Caco-2 (cell line): ENCODE results near the gene FARS2. TPM values are rescaled to one million over a fixed set of nuclear protein-coding genes. Genes with fewer than 3 reads are reported as not detected.

Experiments
- BruUV-seq: library from RNA; stranded (reverse); fragments of 400-500 nt; replicated peaks from 2 replicates; lab custom pipeline; 2021; lab: Mats Ljungman, UMichigan
- CTCF ChIA-PET: fragments of 300-600 bp; sonication (Branson Sonifier 250); formaldehyde crosslinking; loops from one replicate; lab custom pipeline; 2022; ENCODE audit warnings: antibody characterized with exemption; lab: Charles Lee
- POLR2A ChIA-PET: fragments of 300-600 bp; sonication (Branson Sonifier 250); formaldehyde crosslinking; loops from one replicate; lab custom pipeline; 2022; ENCODE audit warnings: antibody characterized with exemption; lab: Charles Lee
- DNase-seq, 2 experiments: peaks; one replicate each; pipeline versions ENCODE4 v3.0.0 to v3.0.0-alpha.2; 2020 to 2022
- H3K27me3 ChIP-seq: replicated peaks from 2 replicates; pipeline ENCODE4 v1.6.0; 2011; ENCODE audit warnings: low read length; ENCODE audit not compliant: control insufficient read depth, insufficient read depth
- H3K36me3 ChIP-seq: 2 replicates; pipeline ENCODE4 v1.5.1; 2011; ENCODE audit warnings: low read length; ENCODE audit not compliant: control insufficient read depth, insufficient read depth
- H3K4me1 ChIP-seq: fragments of 250-450 bp; sonication (Bioruptor Pico); 2 replicates; pipeline ENCODE4 v1.5.1; 2020; ENCODE audit warnings: mild to moderate bottlenecking
- H3K4me3 ChIP-seq: 2 replicates; pipeline ENCODE4 v1.5.1; 2011; ENCODE audit warnings: low read depth, mild to moderate bottlenecking, control low read depth, low read length
- H3K9me3 ChIP-seq: fragments of 250-450 bp; sonication (Bioruptor Pico); 2 replicates; pipeline ENCODE4 v1.5.1; 2020; ENCODE audit warnings: mild to moderate bottlenecking, moderate library complexity
- H3K27ac Mint-ChIP-seq: one replicate; pipeline ENCODE4 v1.8.0; 2022; ENCODE audit warnings: mixed read lengths; ENCODE audit not compliant: unreplicated experiment
- H3K27me3 Mint-ChIP-seq: one replicate; pipeline ENCODE4 v1.8.0; 2022; ENCODE audit warnings: mixed read lengths; ENCODE audit not compliant: insufficient read depth, unreplicated experiment
- H3K36me3 Mint-ChIP-seq: one replicate; pipeline ENCODE4 v1.8.0; 2022; ENCODE audit warnings: mild to moderate bottlenecking, mixed read lengths; ENCODE audit not compliant: insufficient read depth, unreplicated experiment
- H3K4me1 Mint-ChIP-seq: one replicate; pipeline ENCODE4 v1.8.0; 2022; ENCODE audit warnings: low read depth, mixed read lengths; ENCODE audit not compliant: unreplicated experiment
- H3K4me3 Mint-ChIP-seq: one replicate; pipeline ENCODE4 v1.8.0; 2022; ENCODE audit warnings: mild to moderate bottlenecking, moderate library complexity, mixed read lengths; ENCODE audit not compliant: unreplicated experiment
- H3K9me3 Mint-ChIP-seq: one replicate; pipeline ENCODE4 v1.8.0; 2022; ENCODE audit warnings: mixed read lengths; ENCODE audit not compliant: unreplicated experiment
- intact Hi-C: fragments of 100-400 bp; cut with micrococcal nuclease; formaldehyde crosslinking; loops from one replicate; pipeline ENCODE4 v1.10.0; 2022; ENCODE audit not compliant: unreplicated experiment
- total RNA-seq: library from RNA; stranded (reverse); gene quantifications from 2 replicates; pipeline ENCODE4 v1.2.3, GENCODE V29; 2022
- TF ChIP-seq, protein P1 (sequence below), 2 experiments: fragments of 200-600 bp in 1 of 2; IDR thresholded peaks; 1 replicate in 1 of 2; 2 replicates in 1 of 2; pipeline versions ENCODE4 v1.5.1 to v1.8.0; 2011 to 2022; ENCODE audit warnings: antibody characterized with exemption in 1 of 2, control low read depth in 1 of 2, inconsistent platforms in 1 of 2, low read depth in 1 of 2, low read length in 1 of 2, mild to moderate bottlenecking in 1 of 2, moderate library complexity in 1 of 2; ENCODE audit not compliant: insufficient read depth in 1 of 2, severe bottlenecking in 1 of 2, unreplicated experiment in 1 of 2

The FARS2 gene
- total RNA-seq, 1 experiment from 2014 or later: 15.4 TPM

- POLR2A ChIA-PET: no interaction called here
- no peak overlapping the region for H3K4me3 Mint-ChIP-seq
- Histone ChIP-seq H3K36me3 (no peaks in the 10 kb centered on the region), H3K9me3 (no peaks in the 10 kb centered on the region), H3K4me3 (no peak overlapping the region), H3K4me1 (no peaks in the 10 kb centered on the region), H3K27me3 (no peaks in the 10 kb centered on the region)
- no peaks in the 10 kb centered on the region for H3K9me3 Mint-ChIP-seq
- no peaks in the 10 kb centered on the region for H3K27me3 Mint-ChIP-seq
- intact Hi-C loops: no loop called here
- H3K4me1 Mint-ChIP-seq: no peaks in the 10 kb centered on the region
- TF ChIP-seq, protein P1, sequence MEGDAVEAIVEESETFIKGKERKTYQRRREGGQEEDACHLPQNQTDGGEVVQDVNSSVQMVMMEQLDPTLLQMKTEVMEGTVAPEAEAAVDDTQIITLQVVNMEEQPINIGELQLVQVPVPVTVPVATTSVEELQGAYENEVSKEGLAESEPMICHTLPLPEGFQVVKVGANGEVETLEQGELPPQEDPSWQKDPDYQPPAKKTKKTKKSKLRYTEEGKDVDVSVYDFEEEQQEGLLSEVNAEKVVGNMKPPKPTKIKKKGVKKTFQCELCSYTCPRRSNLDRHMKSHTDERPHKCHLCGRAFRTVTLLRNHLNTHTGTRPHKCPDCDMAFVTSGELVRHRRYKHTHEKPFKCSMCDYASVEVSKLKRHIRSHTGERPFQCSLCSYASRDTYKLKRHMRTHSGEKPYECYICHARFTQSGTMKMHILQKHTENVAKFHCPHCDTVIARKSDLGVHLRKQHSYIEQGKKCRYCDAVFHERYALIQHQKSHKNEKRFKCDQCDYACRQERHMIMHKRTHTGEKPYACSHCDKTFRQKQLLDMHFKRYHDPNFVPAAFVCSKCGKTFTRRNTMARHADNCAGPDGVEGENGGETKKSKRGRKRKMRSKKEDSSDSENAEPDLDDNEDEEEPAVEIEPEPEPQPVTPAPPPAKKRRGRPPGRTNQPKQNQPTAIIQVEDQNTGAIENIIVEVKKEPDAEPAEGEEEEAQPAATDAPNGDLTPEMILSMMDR (IDR thresholded peaks at IDR 0.05; ENCODE audit: insufficient read depth in 1 of 2, low read depth in 1 of 2, low read length in 1 of 2, severe bottlenecking in 1 of 2, unreplicated experiment in 1 of 2): no peak
- H3K36me3 Mint-ChIP-seq: peaks cover 5% of the 10 kb centered on the region
- DNase-seq: no peak
- H3K27ac Mint-ChIP-seq: no peak overlapping the region
- BruUV-seq: no TSS peak
- CTCF ChIA-PET: no interaction called here
These were observed 214.5 kb downstream of the FARS2 start for GRCh38 chr6:5475779-5476178.

GRCh38 chr6:5478380-5478779 is 217.1 kb downstream of the FARS2 start:
- H3K36me3 ChIP-seq: no peaks in the 10 kb centered on the region
- no peak overlapping the region for H3K4me3 Mint-ChIP-seq
- H3K27me3 Mint-ChIP-seq: no peaks in the 10 kb centered on the region
- no peaks in the 10 kb centered on the region for H3K4me1 ChIP-seq
- no peaks in the 10 kb centered on the region for H3K4me1 Mint-ChIP-seq
- no peaks in the 10 kb centered on the region for H3K9me3 ChIP-seq
- ChIA-PET POLR2A (no interaction called here), CTCF (no interaction called here)
- no peak overlapping the region for H3K27ac Mint-ChIP-seq
- no peak for DNase-seq
- H3K36me3 Mint-ChIP-seq: peaks cover 5% of the 10 kb centered on the region
- H3K9me3 Mint-ChIP-seq: no peaks in the 10 kb centered on the region
- no peaks in the 10 kb centered on the region for H3K27me3 ChIP-seq
- intact Hi-C loops: no loop called here
- BruUV-seq: no TSS peak
- no peak overlapping the region for H3K4me3 ChIP-seq
- TF ChIP-seq, protein P1 (IDR thresholded peaks at IDR 0.05; ENCODE audit: insufficient read depth in 1 of 2, low read depth in 1 of 2, low read length in 1 of 2, severe bottlenecking in 1 of 2, unreplicated experiment in 1 of 2): no peak

GRCh38 chr6:5481033-5481432 is 219.7 kb downstream of the FARS2 start:
- H3K4me1 ChIP-seq: no peaks in the 10 kb centered on the region
- Mint-ChIP-seq H3K36me3 (no peaks in the 10 kb centered on the region), H3K9me3 (no peaks in the 10 kb centered on the region), H3K4me3 (no peak overlapping the region), H3K27me3 (no peaks in the 10 kb centered on the region), H3K27ac (no peak overlapping the region), H3K4me1 (no peaks in the 10 kb centered on the region)
- DNase-seq: no peak
- ChIA-PET POLR2A (no interaction called here), CTCF (no interaction called here)
- no peak overlapping the region for H3K4me3 ChIP-seq
- no TSS peak for BruUV-seq
- H3K27me3 ChIP-seq: no peaks in the 10 kb centered on the region
- no peaks in the 10 kb centered on the region for H3K9me3 ChIP-seq
- intact Hi-C loops: no loop called here
- TF ChIP-seq, protein P1 (IDR thresholded peaks at IDR 0.05; ENCODE audit: insufficient read depth in 1 of 2, low read depth in 1 of 2, low read length in 1 of 2, severe bottlenecking in 1 of 2, unreplicated experiment in 1 of 2): no peak
- H3K36me3 ChIP-seq: no peaks in the 10 kb centered on the region
